SK-N-SH treated with all-trans-retinoic acid at 6 μM for 48 hours (cell line): ENCODE results near the gene LRP10.
"Not testable (repeated sequence)": the region's sequence is repeated elsewhere in the genome, so short reads cannot be mapped to it uniquely, and the experiment has no call there.

Source experiments
- ATAC-seq: fragments of 200-7000 bp; cut with Tn5 transposase; 3 replicates; pipeline ENCODE4 v1.9.1; 2020; ENCODE audit warnings: mild to moderate bottlenecking, moderate library complexity
- BACH2 ChIP-seq: fragments of 250-450 bp; sonication (Bioruptor Pico); IDR thresholded peaks from 2 replicates; pipeline ENCODE4 v1.9.0; 2021; ENCODE audit warnings: mild to moderate bottlenecking, borderline replicate concordance
- CSDC2 ChIP-seq: fragments of 250-450 bp; sonication (Bioruptor Pico); IDR thresholded peaks from 2 replicates; pipeline ENCODE4 v1.5.0; 2020; ENCODE audit warnings: mild to moderate bottlenecking, moderate library complexity
- CSRNP3 ChIP-seq: fragments of 250-450 bp; sonication (Bioruptor Pico); IDR thresholded peaks from 2 replicates; pipeline ENCODE4 v1.5.1; 2021; ENCODE audit warnings: mild to moderate bottlenecking, moderate library complexity
- ESRRG ChIP-seq: fragments of 250-450 bp; sonication (Bioruptor Pico); IDR thresholded peaks from 2 replicates; pipeline ENCODE4 v1.6.1; 2021; ENCODE audit warnings: mild to moderate bottlenecking
- GLIS3 ChIP-seq: fragments of 250-450 bp; sonication (Bioruptor Pico); IDR thresholded peaks from 2 replicates; pipeline ENCODE4 v1.5.0; 2020; ENCODE audit warnings: mild to moderate bottlenecking, moderate library complexity
- ISL1 ChIP-seq: fragments of 250-450 bp; sonication (Bioruptor Pico); IDR thresholded peaks from 2 replicates; pipeline ENCODE4 v2.1.2; 2022; ENCODE audit warnings: mild to moderate bottlenecking, moderate library complexity
- OSR1 ChIP-seq: fragments of 250-450 bp; sonication (Bioruptor Pico); IDR thresholded peaks from 2 replicates; pipeline ENCODE4 v1.8.0; 2022; ENCODE audit warnings: moderate library complexity, mild to moderate bottlenecking, inconsistent platforms
- PATZ1 ChIP-seq: fragments of 250-450 bp; sonication (Bioruptor Pico); IDR thresholded peaks from 2 replicates; pipeline ENCODE4 v1.8.0; 2020; ENCODE audit warnings: mild to moderate bottlenecking, moderate library complexity, borderline replicate concordance
- POU6F1 ChIP-seq: fragments of 250-450 bp; sonication (Bioruptor Pico); IDR thresholded peaks from 2 replicates; pipeline ENCODE4 v1.8.0; 2021; ENCODE audit warnings: low read depth, mild to moderate bottlenecking, moderate library complexity, borderline replicate concordance
- PPARA ChIP-seq: fragments of 250-450 bp; sonication (Bioruptor Pico); IDR thresholded peaks from 2 replicates; pipeline ENCODE4 v1.5.0; 2020; ENCODE audit warnings: mild to moderate bottlenecking, borderline replicate concordance
- SNAI2 ChIP-seq: fragments of 250-450 bp; sonication (Bioruptor Pico); IDR thresholded peaks from 2 replicates; pipeline ENCODE4 v1.5.0; 2020; ENCODE audit warnings: mild to moderate bottlenecking, moderate library complexity
- TCF4 ChIP-seq: fragments of 250-450 bp; sonication (Bioruptor Pico); IDR thresholded peaks from 2 replicates; pipeline ENCODE4 v1.8.0; 2021; ENCODE audit warnings: mild to moderate bottlenecking, moderate library complexity, borderline replicate concordance
- TSHZ2 ChIP-seq: fragments of 250-450 bp; sonication (Bioruptor Pico); IDR thresholded peaks from 2 replicates; pipeline ENCODE4 v1.5.0; 2020; ENCODE audit warnings: mild to moderate bottlenecking, moderate library complexity
- ZFP3 ChIP-seq: fragments of 250-450 bp; sonication (Bioruptor Pico); IDR thresholded peaks from 2 replicates; pipeline ENCODE4 v1.5.0; 2020; ENCODE audit warnings: mild to moderate bottlenecking, moderate library complexity
- ZFP30 ChIP-seq: fragments of 450-650 bp; formaldehyde crosslinking; IDR thresholded peaks from 2 replicates; pipeline ENCODE4 v1.5.0; 2022; ENCODE audit warnings: mild to moderate bottlenecking, moderate library complexity

The LRP10 gene

GRCh38 chr14:22914836-22915235, 43.3 kb downstream of the LRP10 start:
- not testable (repeated sequence) for ATAC-seq

GRCh38 chr14:22915886-22916521, 44.5 kb downstream of the LRP10 start:
- ATAC-seq: no peak
- TF ChIP-seq BACH2 (CRISPR knock-in tag): no peak
- TF ChIP-seq ESRRG: no peak
- TF ChIP-seq CSDC2: no peak
- TF ChIP-seq GLIS3: no peak
- no peak for TF ChIP-seq ZFP30 (CRISPR knock-in tag)
- TF ChIP-seq ZFP3 (CRISPR knock-in tag): no peak
- no peak for TF ChIP-seq TCF4 (CRISPR knock-in tag)
- no peak for TF ChIP-seq OSR1 (CRISPR knock-in tag)

GRCh38 chr14:22918804-22919600, 47.5 kb downstream of the LRP10 start, which contains the start of gene RBM23:
Gene RBM23 (minus strand): TSS chr14:22919149.
- TF ChIP-seq SNAI2 (CRISPR knock-in tag) (no peak), ZFP3 (CRISPR knock-in tag) (no peak), CSRNP3 (CRISPR knock-in tag) (no peak)
- ATAC-seq: peak; percentile 99

- peak; percentile 22 for ATAC-seq
- TF ChIP-seq PATZ1 (CRISPR knock-in tag): no peak
- TF ChIP-seq ESRRG: no peak
Observed at GRCh38 chr14:22919601-22919921, 48.0 kb downstream of the LRP10 start.

- no peak for TF ChIP-seq PPARA (CRISPR knock-in tag)
- no peak for TF ChIP-seq BACH2 (CRISPR knock-in tag)
- no peak for TF ChIP-seq PATZ1 (CRISPR knock-in tag)
- TF ChIP-seq TSHZ2 (CRISPR knock-in tag): no peak
- no peak for TF ChIP-seq ISL1
- TF ChIP-seq POU6F1: no peak
- TF ChIP-seq OSR1 (CRISPR knock-in tag): no peak
- TF ChIP-seq GLIS3: no peak
- no peak for ATAC-seq
Observed at GRCh38 chr14:22920697-22921096, 49.2 kb downstream of the LRP10 start.
